Mesendoderm (in vitro differentiated cells): ENCODE measurements around the gene CDYL.

Experiments used
- DNase-seq: peaks from one replicate; pipeline ENCODE4 v3.0.0; 2013
- H2AK5ac ChIP-seq: 2 replicates; pipeline ENCODE4 v1.6.1; 2013; ENCODE audit warnings: low read length, inconsistent platforms
- H2BK120ac ChIP-seq: 2 replicates; pipeline ENCODE4 v1.6.1; 2013; ENCODE audit warnings: low read depth, mild to moderate bottlenecking, low read length, moderate library complexity, mixed read lengths
- H2BK15ac ChIP-seq: replicated peaks from 2 replicates; pipeline ENCODE4 v1.6.1; 2013; ENCODE audit warnings: low read depth, mild to moderate bottlenecking, moderate library complexity
- H2BK5ac ChIP-seq: 2 replicates; pipeline ENCODE4 v1.6.1; 2013; ENCODE audit warnings: low read length, inconsistent platforms
- H3K18ac ChIP-seq: 2 replicates; pipeline ENCODE4 v1.6.1; 2013; ENCODE audit warnings: mild to moderate bottlenecking, low read length, mixed read lengths
- H3K23ac ChIP-seq: one replicate; pipeline ENCODE4 v1.6.1; 2013; ENCODE audit warnings: low read length
- H3K27ac ChIP-seq: 2 replicates; pipeline ENCODE4 v1.5.1; 2013; ENCODE audit warnings: low read depth, mild to moderate bottlenecking, inconsistent platforms, low read length, moderate library complexity
- H3K27me3 ChIP-seq: 2 replicates; pipeline ENCODE4 v1.6.1; 2013; ENCODE audit warnings: low read length, control low read depth, mild to moderate bottlenecking, inconsistent platforms; ENCODE audit not compliant: insufficient read depth, poor library complexity
- H3K36me3 ChIP-seq: 2 replicates; pipeline ENCODE4 v1.6.1; 2013; ENCODE audit warnings: low read length, inconsistent platforms; ENCODE audit not compliant: control insufficient read depth, insufficient read depth
- H3K4ac ChIP-seq: one replicate; pipeline ENCODE4 v1.6.1; 2013; ENCODE audit warnings: low read depth, mild to moderate bottlenecking, low read length, moderate library complexity
- H3K4me1 ChIP-seq: 2 replicates; pipeline ENCODE4 v1.6.1; 2013; ENCODE audit warnings: low read depth, low read length, inconsistent platforms; ENCODE audit not compliant: control insufficient read depth
- H3K4me2 ChIP-seq: 2 replicates; pipeline ENCODE4 v1.6.1; 2013; ENCODE audit warnings: low read length
- H3K4me3 ChIP-seq: 2 replicates; pipeline ENCODE4 v1.5.1; 2013; ENCODE audit warnings: mild to moderate bottlenecking, low read length
- H3K56ac ChIP-seq: one replicate; pipeline ENCODE4 v1.6.1; 2013; ENCODE audit warnings: low read length
- H3K79me1 ChIP-seq: 2 replicates; pipeline ENCODE4 v1.6.1; 2013; ENCODE audit warnings: low read length, inconsistent platforms
- H3K79me2 ChIP-seq: 2 replicates; pipeline ENCODE4 v1.6.1; 2013; ENCODE audit warnings: mild to moderate bottlenecking, low read length; ENCODE audit not compliant: control insufficient read depth, insufficient read depth
- H3K9ac ChIP-seq: 2 replicates; pipeline ENCODE4 v1.6.1; 2013; ENCODE audit warnings: low read length, inconsistent platforms
- H4K5ac ChIP-seq: one replicate; pipeline ENCODE4 v1.6.1; 2013; ENCODE audit warnings: low read length
- H4K8ac ChIP-seq: one replicate; pipeline ENCODE4 v1.6.1; 2013; ENCODE audit warnings: low read depth, mild to moderate bottlenecking, control low read depth, low read length, moderate library complexity
- WGBS: extraction: QIAGEN DNeasy Blood & Tissue Kit; methylation state at CpG from one replicate; pipeline ENCODE4 v1.1.7; 2013; ENCODE audit warnings: low lambda C conversion rate, missing lambda C conversion rate; ENCODE audit not compliant: insufficient coverage; ENCODE audit errors: extremely low coverage; 5-methylcytosine and 5-hydroxymethylcytosine counted together

The CDYL gene

GRCh38 chr6:4731996-4732395 is 44.2 kb upstream of the CDYL start:
- Histone ChIP-seq H2BK5ac (no peak overlapping the region), H3K9ac (no peak overlapping the region), H3K79me1 (no peaks in the 10 kb centered on the region), H3K23ac (no peak overlapping the region), H4K8ac (no peak overlapping the region), H4K5ac (no peak overlapping the region), H3K27me3 (no peaks in the 10 kb centered on the region), H2BK120ac (no peak overlapping the region), H3K4me2 (no peak overlapping the region), H2AK5ac (no peak overlapping the region), H3K36me3 (no peaks in the 10 kb centered on the region), H2BK15ac (no peak overlapping the region), H3K79me2 (no peaks in the 10 kb centered on the region), H3K18ac (no peak overlapping the region), H3K27ac (no peak overlapping the region), H3K56ac (no peak overlapping the region), H3K4ac (no peak overlapping the region), H3K4me1 (no peaks in the 10 kb centered on the region), H3K4me3 (no peak overlapping the region)
- DNase-seq: no peak
- WGBS: no CpG with 5 or more reads among the region's 3 CpGs

GRCh38 chr6:4732691-4733315 is 43.4 kb upstream of the CDYL start:
- no peak overlapping the region for H3K27ac ChIP-seq
- no peak overlapping the region for H2BK15ac ChIP-seq
- WGBS: no CpG with 5 or more reads among the region's 10 CpGs
- H4K5ac ChIP-seq: no peak overlapping the region
- no peak overlapping the region for H3K18ac ChIP-seq
- H3K4me1 ChIP-seq: no peaks in the 10 kb centered on the region
- no peaks in the 10 kb centered on the region for H3K79me2 ChIP-seq
- no peak overlapping the region for H3K4me2 ChIP-seq
- H3K79me1 ChIP-seq: no peaks in the 10 kb centered on the region
- H3K27me3 ChIP-seq: no peaks in the 10 kb centered on the region
- H2BK5ac ChIP-seq: no peak overlapping the region
- no peak overlapping the region for H3K9ac ChIP-seq
- peak overlapping the region; percentile 68 for H3K56ac ChIP-seq
- H3K4ac ChIP-seq: no peak overlapping the region
- H2AK5ac ChIP-seq: no peak overlapping the region
- no peaks in the 10 kb centered on the region for H3K36me3 ChIP-seq
- peak; percentile 96 for DNase-seq
- H3K23ac ChIP-seq: no peak overlapping the region
- no peak overlapping the region for H4K8ac ChIP-seq
- no peak overlapping the region for H2BK120ac ChIP-seq
- no peak overlapping the region for H3K4me3 ChIP-seq

GRCh38 chr6:4736371-4736873 is 39.8 kb upstream of the CDYL start:
- Histone ChIP-seq H3K27ac (no peak overlapping the region), H2BK15ac (no peak overlapping the region), H3K4ac (no peak overlapping the region), H3K23ac (no peak overlapping the region), H3K79me1 (no peaks in the 10 kb centered on the region), H3K4me3 (no peak overlapping the region), H4K5ac (no peak overlapping the region), H2BK5ac (no peak overlapping the region), H3K4me1 (no peaks in the 10 kb centered on the region), H3K27me3 (no peaks in the 10 kb centered on the region), H3K36me3 (no peaks in the 10 kb centered on the region), H4K8ac (no peak overlapping the region), H2BK120ac (no peak overlapping the region), H3K9ac (no peak overlapping the region), H3K4me2 (no peak overlapping the region), H3K18ac (no peak overlapping the region), H3K56ac (no peak overlapping the region), H2AK5ac (no peak overlapping the region), H3K79me2 (no peaks in the 10 kb centered on the region)
- WGBS: no CpG with 5 or more reads among the region's 1 CpG
- DNase-seq: no peak

- Histone ChIP-seq H2AK5ac (no peak overlapping the region), H3K18ac (no peak overlapping the region), H3K23ac (no peak overlapping the region), H3K36me3 (no peaks in the 10 kb centered on the region), H3K4me2 (no peak overlapping the region), H3K27ac (no peak overlapping the region), H3K4me1 (no peaks in the 10 kb centered on the region), H3K27me3 (no peaks in the 10 kb centered on the region), H3K79me2 (no peaks in the 10 kb centered on the region), H2BK120ac (no peak overlapping the region), H2BK5ac (no peak overlapping the region), H4K5ac (no peak overlapping the region), H3K9ac (no peak overlapping the region), H3K56ac (no peak overlapping the region), H3K4me3 (no peak overlapping the region), H3K4ac (no peak overlapping the region), H4K8ac (no peak overlapping the region), H2BK15ac (no peak overlapping the region), H3K79me1 (no peaks in the 10 kb centered on the region)
- no peak for DNase-seq
- no CpG with 5 or more reads among the region's 6 CpGs for WGBS
Measured at GRCh38 chr6:4740032-4740431, 36.2 kb upstream of the CDYL start.

GRCh38 chr6:4743062-4743461 is 33.1 kb upstream of the CDYL start:
- no peak overlapping the region for H3K4me3 ChIP-seq
- no peaks in the 10 kb centered on the region for H3K4me1 ChIP-seq
- H3K27me3 ChIP-seq: no peaks in the 10 kb centered on the region
- no peaks in the 10 kb centered on the region for H3K79me2 ChIP-seq
- H3K18ac ChIP-seq: no peak overlapping the region
- no CpG with 5 or more reads among the region's 2 CpGs for WGBS
- no peak overlapping the region for H4K8ac ChIP-seq
- no peak overlapping the region for H3K23ac ChIP-seq
- H3K4me2 ChIP-seq: no peak overlapping the region
- H3K9ac ChIP-seq: no peak overlapping the region
- H3K79me1 ChIP-seq: no peaks in the 10 kb centered on the region
- H3K36me3 ChIP-seq: no peaks in the 10 kb centered on the region
- no peak overlapping the region for H2BK120ac ChIP-seq
- no peak overlapping the region for H3K56ac ChIP-seq
- peak; percentile 57 for DNase-seq
- H3K4ac ChIP-seq: no peak overlapping the region
- H4K5ac ChIP-seq: no peak overlapping the region
- H3K27ac ChIP-seq: no peak overlapping the region
- no peak overlapping the region for H2AK5ac ChIP-seq
- no peak overlapping the region for H2BK5ac ChIP-seq
- no peak overlapping the region for H2BK15ac ChIP-seq

GRCh38 chr6:4743926-4744325 is 32.3 kb upstream of the CDYL start:
- Histone ChIP-seq H2BK5ac (no peak overlapping the region), H2AK5ac (no peak overlapping the region), H3K56ac (no peak overlapping the region), H3K4me3 (no peak overlapping the region), H3K79me1 (no peaks in the 10 kb centered on the region), H4K8ac (no peak overlapping the region), H2BK15ac (no peak overlapping the region), H3K27ac (no peak overlapping the region), H3K27me3 (no peaks in the 10 kb centered on the region), H2BK120ac (no peak overlapping the region), H3K18ac (no peak overlapping the region), H3K23ac (no peak overlapping the region), H3K9ac (no peak overlapping the region), H3K4me1 (no peaks in the 10 kb centered on the region), H3K4me2 (no peak overlapping the region), H4K5ac (no peak overlapping the region), H3K36me3 (no peaks in the 10 kb centered on the region), H3K79me2 (no peaks in the 10 kb centered on the region), H3K4ac (no peak overlapping the region)
- DNase-seq: no peak
- WGBS: no CpG with 5 or more reads among the region's 5 CpGs
